ENCODE data around the gene BRWD1.

BRWD1 gene

GRCh38 chr21:39326607-39327307, 13.3 kb upstream of the BRWD1 start:
- Histone ChIP-seq H3K9ac (ENCODE audit: low read length) (peak overlapping the region; percentile 46), H2AFZ (ENCODE audit: low read depth, low read length, severe bottlenecking) (peak overlapping the region; percentile 7), H3F3A (ENCODE audit: insufficient read depth) (peaks cover 43% of the 10 kb centered on the region), H3K4me3 (ENCODE audit: insufficient read depth, low read length, poor library complexity, severe bottlenecking) (no peak overlapping the region), H3K27ac (ENCODE audit: low read depth, low read length) (peak overlapping the region; percentile 89), H3K4me2 (ENCODE audit: low read depth, low read length, poor library complexity, severe bottlenecking) (peak overlapping the region; percentile 37), H3K36me3 (ENCODE audit: low read length) (no peaks in the 10 kb centered on the region), H3K9me3 (ENCODE audit: insufficient read depth, low read length) (no peaks in the 10 kb centered on the region), H3K9me2 (replicated peaks; ENCODE audit: insufficient read depth, low read length) (no peaks in the 10 kb centered on the region), H4K20me1 (ENCODE audit: low read depth, low read length) (no peaks in the 10 kb centered on the region), H3K79me2 (ENCODE audit: insufficient read depth, low read length) (no peaks in the 10 kb centered on the region), H3K27me3 (ENCODE audit: low read length) (no peaks in the 10 kb centered on the region)
- TF ChIP-seq EZH2phosphoT487 (conservative IDR thresholded peaks at IDR 0.05; ENCODE audit: low read length) (no peak), CTCF (IDR thresholded peaks at IDR 0.05; ENCODE audit: insufficient read depth, low read length, poor library complexity, severe bottlenecking) (no peak)

- Histone ChIP-seq H3K4me2 (ENCODE audit: low read depth, low read length, poor library complexity, severe bottlenecking) (no peak overlapping the region), H3K27ac (ENCODE audit: low read depth, low read length) (peak overlapping the region; percentile 29; the same call in 1 of the 2 replicates), H3K9me2 (replicated peaks; ENCODE audit: insufficient read depth, low read length) (no peaks in the 10 kb centered on the region), H4K20me1 (ENCODE audit: low read depth, low read length) (no peaks in the 10 kb centered on the region), H3K9me3 (ENCODE audit: insufficient read depth, low read length) (no peaks in the 10 kb centered on the region), H2AFZ (ENCODE audit: low read depth, low read length, severe bottlenecking) (no peak overlapping the region), H3K4me3 (ENCODE audit: insufficient read depth, low read length, poor library complexity, severe bottlenecking) (no peak overlapping the region), H3K79me2 (ENCODE audit: insufficient read depth, low read length) (no peaks in the 10 kb centered on the region), H3F3A (ENCODE audit: insufficient read depth) (peaks cover 45% of the 10 kb centered on the region), H3K9ac (ENCODE audit: low read length) (no peak overlapping the region), H3K36me3 (ENCODE audit: low read length) (no peaks in the 10 kb centered on the region), H3K27me3 (ENCODE audit: low read length) (no peaks in the 10 kb centered on the region)
- no peak for TF ChIP-seq CTCF (IDR thresholded peaks at IDR 0.05; ENCODE audit: insufficient read depth, low read length, poor library complexity, severe bottlenecking)
- no peak for TF ChIP-seq EZH2phosphoT487 (conservative IDR thresholded peaks at IDR 0.05; ENCODE audit: low read length)
Observed at GRCh38 chr21:39325458-39325857, 12.0 kb upstream of the BRWD1 start.

GRCh38 chr21:39321424-39321823, 8.0 kb upstream of the BRWD1 start:
- no peaks in the 10 kb centered on the region for H3K9me3 ChIP-seq (ENCODE audit: insufficient read depth, low read length)
- no peaks in the 10 kb centered on the region for H3K9me2 ChIP-seq (replicated peaks; ENCODE audit: insufficient read depth, low read length)
- H3K79me2 ChIP-seq (ENCODE audit: insufficient read depth, low read length) = no peaks in the 10 kb centered on the region
- no peaks in the 10 kb centered on the region for H4K20me1 ChIP-seq (ENCODE audit: low read depth, low read length)
- H3K36me3 ChIP-seq (ENCODE audit: low read length) = no peaks in the 10 kb centered on the region
- H3F3A ChIP-seq (ENCODE audit: insufficient read depth) = peaks cover 52% of the 10 kb centered on the region
- H2AFZ ChIP-seq (ENCODE audit: low read depth, low read length, severe bottlenecking) = no peak overlapping the region
- no peak overlapping the region for H3K4me3 ChIP-seq (ENCODE audit: insufficient read depth, low read length, poor library complexity, severe bottlenecking)
- TF ChIP-seq CTCF (IDR thresholded peaks at IDR 0.05; ENCODE audit: insufficient read depth, low read length, poor library complexity, severe bottlenecking) = no peak
- no peak for TF ChIP-seq EZH2phosphoT487 (conservative IDR thresholded peaks at IDR 0.05; ENCODE audit: low read length)
- H3K27ac ChIP-seq (ENCODE audit: low read depth, low read length) = peak overlapping the region; percentile 79
- H3K27me3 ChIP-seq (ENCODE audit: low read length) = no peaks in the 10 kb centered on the region
- peak overlapping the region; percentile 19; the same call in 1 of the 2 replicates for H3K9ac ChIP-seq (ENCODE audit: low read length)
- H3K4me2 ChIP-seq (ENCODE audit: low read depth, low read length, poor library complexity, severe bottlenecking) = peak overlapping the region; percentile 23
